GM12878 (cell line): Measurements from ENCODE around the gene FAM118A. TPM values are rescaled to one million over a fixed set of nuclear protein-coding genes. Genes with fewer than 3 reads are reported as not detected.

Source experiments
- ATAC-seq: fragments of 200-7000 bp; cut with Tn5 transposase; 3 replicates; pipeline ENCODE4 v1.9.1; 2020; ENCODE audit warnings: mild to moderate bottlenecking, moderate library complexity
- BruUV-seq: library from RNA; stranded (reverse); fragments of 400-500 nt; replicated peaks from 2 replicates; lab custom pipeline; 2021; lab: Mats Ljungman, UMichigan
- CTCF ChIA-PET: fragments of 300-600 bp; sonication (Branson Sonifier 250); formaldehyde crosslinking; extraction: SDS; loops from one replicate; lab custom pipeline; 2021; ENCODE audit warnings: inconsistent platforms; lab: Yijun Ruan, JAX
- POLR2A ChIA-PET: fragments of 350-600 bp; formaldehyde crosslinking; extraction: SDS; loops from one replicate; lab custom pipeline; 2021; ENCODE audit warnings: inconsistent platforms; lab: Charles Lee
- RAD21 ChIA-PET: fragments of 300-600 bp; sonication (Branson Sonifier 250); formaldehyde crosslinking; loops from one replicate; lab custom pipeline; 2023; ENCODE audit warnings: antibody characterized with exemption; ENCODE audit not compliant: unreplicated experiment; lab: Charles Lee
- SMC1A ChIA-PET: fragments of 300-600 bp; sonication (Branson Sonifier 250); formaldehyde crosslinking; loops from one replicate; lab custom pipeline; 2023; ENCODE audit not compliant: unreplicated experiment, uncharacterized antibody; lab: Charles Lee
- DNase-seq: peaks from one replicate; pipeline ENCODE4 v3.0.0-alpha.2; 2011; ENCODE audit warnings: low read depth, low spot score
- FAIRE-seq: peaks from 3 replicates; lab custom pipeline; 2011; peaks lifted over from hg19 to GRCh38; lab: Jason Lieb, UNC
- H2AFZ ChIP-seq: 2 replicates; pipeline ENCODE4 v1.6.0; 2011; ENCODE audit warnings: low read depth, low read length, control low read depth; ENCODE audit not compliant: control insufficient read depth
- H3K27ac ChIP-seq: 2 replicates; pipeline ENCODE4 v1.5.1; 2011; ENCODE audit warnings: control low read depth; ENCODE audit not compliant: control insufficient read depth, insufficient read depth
- H3K27me3 ChIP-seq, 2 experiments: replicated peaks in 1 of 2; 2 replicates each; pipeline versions ENCODE4 v1.6.0 to v1.6.1; 2011; ENCODE audit warnings: low read length in 1 of 2; ENCODE audit not compliant: control insufficient read depth in 2 of 2, insufficient read depth in 2 of 2
- H3K36me3 ChIP-seq, 2 experiments: 2 replicates each; pipeline ENCODE4 v1.5.1; 2011; ENCODE audit warnings: low read length in 1 of 2; ENCODE audit not compliant: control insufficient read depth in 2 of 2, insufficient read depth in 2 of 2
- H3K4me1 ChIP-seq: 2 replicates; pipeline ENCODE4 v1.6.1; 2011; ENCODE audit warnings: mild to moderate bottlenecking, low read length, moderate library complexity, mixed read lengths; ENCODE audit not compliant: control insufficient read depth, insufficient read depth
- H3K4me2 ChIP-seq: 2 replicates; pipeline ENCODE4 v1.6.0; 2011; ENCODE audit warnings: control low read depth; ENCODE audit not compliant: control insufficient read depth, insufficient read depth
- H3K4me3 ChIP-seq: fragments of 200-600 bp; sonication (generic); 2 replicates; pipeline ENCODE4 v1.5.1; 2016
- H3K79me2 ChIP-seq: 2 replicates; pipeline ENCODE4 v1.6.0; 2011; ENCODE audit warnings: low read length; ENCODE audit not compliant: control insufficient read depth, insufficient read depth
- H3K9ac ChIP-seq: 2 replicates; pipeline ENCODE4 v1.8.0; 2011; ENCODE audit warnings: low read length, control low read depth, mixed read lengths; ENCODE audit not compliant: control insufficient read depth, insufficient read depth
- H3K9me3 ChIP-seq: replicated peaks from 3 replicates; pipeline ENCODE4 v1.5.1; 2011; ENCODE audit warnings: mild to moderate bottlenecking, low read length; ENCODE audit not compliant: control insufficient read depth, insufficient read depth
- H4K20me1 ChIP-seq: 2 replicates; pipeline ENCODE4 v1.6.0; 2011; ENCODE audit not compliant: control insufficient read depth, insufficient read depth
- BHLHE40 ChIP-seq, 2 experiments: fragments of 450-650 bp in 1 of 2; IDR thresholded peaks; 2 replicates each; pipeline ENCODE4 v1.6.1; 2011 to 2017; ENCODE audit warnings: low read depth in 2 of 2, borderline replicate concordance in 1 of 2, improper control_type of control experiment in 1 of 2, low read length in 1 of 2, mild to moderate bottlenecking in 1 of 2
- CTCF ChIP-seq, 3 experiments: IDR thresholded peaks in 2 of 3; conservative IDR thresholded peaks in 1 of 3; 2 replicates each; pipeline ENCODE4 v1.5.1; 2011; ENCODE audit warnings: low read depth in 3 of 3, low read length in 3 of 3, mild to moderate bottlenecking in 3 of 3, control low read depth in 2 of 3, moderate library complexity in 2 of 3, inconsistent platforms in 1 of 3, mixed read lengths in 1 of 3; ENCODE audit not compliant: control insufficient read depth in 2 of 3, insufficient read depth in 1 of 3; ENCODE audit errors: extremely low read depth in 1 of 3
- EED ChIP-seq: sonication (generic); IDR thresholded peaks from 2 replicates; pipeline ENCODE4 v1.6.1; 2016; ENCODE audit warnings: antibody characterized with exemption, low read depth
- FOS ChIP-seq: IDR thresholded peaks from 3 replicates; pipeline ENCODE4 v1.6.1; 2011; ENCODE audit warnings: borderline replicate concordance; ENCODE audit not compliant: insufficient read length; ENCODE audit errors: extremely low read depth
- FOXK2 ChIP-seq: fragments of 450-650 bp; IDR thresholded peaks from 2 replicates; pipeline ENCODE4 v1.6.1; 2017; ENCODE audit warnings: mild to moderate bottlenecking, moderate library complexity
- IRF4 ChIP-seq: IDR thresholded peaks from 2 replicates; pipeline ENCODE4 v1.6.1; 2011; ENCODE audit warnings: low read depth, low read length
- PKNOX1 ChIP-seq: fragments of 450-650 bp; IDR thresholded peaks from 2 replicates; pipeline ENCODE4 v1.6.1; 2016; ENCODE audit warnings: mild to moderate bottlenecking
- POU2F2 ChIP-seq: IDR thresholded peaks from 3 replicates; pipeline ENCODE4 v1.6.1; 2011; ENCODE audit warnings: low read depth, mild to moderate bottlenecking, low read length, borderline replicate concordance
- SUZ12 ChIP-seq: fragments of 200-600 bp; sonication (generic); IDR thresholded peaks from one replicate; pipeline ENCODE4 v1.6.1; 2018; ENCODE audit warnings: antibody characterized with exemption, mild to moderate bottlenecking; ENCODE audit not compliant: unreplicated experiment
- TCF3 ChIP-seq: IDR thresholded peaks from 2 replicates; pipeline ENCODE4 v1.6.1; 2012; ENCODE audit warnings: low read depth, mild to moderate bottlenecking, low read length, borderline replicate concordance; ENCODE audit not compliant: insufficient read depth
- ZNF207 ChIP-seq: fragments of 450-650 bp; IDR thresholded peaks from 2 replicates; pipeline ENCODE4 v1.6.1; 2014; ENCODE audit warnings: antibody characterized with exemption, mild to moderate bottlenecking, borderline replicate concordance
- ZNF217 ChIP-seq: fragments of 450-650 bp; IDR thresholded peaks from 2 replicates; pipeline ENCODE4 v1.6.1; 2017; ENCODE audit warnings: antibody characterized with exemption, mild to moderate bottlenecking
- WGBS: methylation state at CpG from one replicate; pipeline ENCODE4 v1.1.6; 2016; ENCODE audit warnings: low lambda C conversion rate; ENCODE audit not compliant: insufficient replicate concordance, insufficient coverage; ENCODE audit errors: missing lambda C conversion rate; 5-methylcytosine and 5-hydroxymethylcytosine counted together
- in situ Hi-C: fragments of 300-500 bp; cut with MboI; formaldehyde crosslinking; loops from 9 replicates; pipeline ENCODE4 v1.14.3; 2018; ENCODE audit warnings: mixed read lengths
- intact Hi-C: fragments of 100-400 bp; cut with micrococcal nuclease; formaldehyde crosslinking; loops from one replicate; pipeline ENCODE4 v1.14.2; 2022; ENCODE audit not compliant: unreplicated experiment
- polyA plus RNA-seq, 11 experiments: library from polyadenylated mRNA; depleted of rRNA in 4 of 11; unstranded in 6 of 11; stranded (reverse) in 5 of 11; fragments of >200 nt; fragmentation: Nextera tagmentation in 4 of 11; fragmentation: Illumina TruSeq in 1 of 11; extraction: Ambion mirVana in 4 of 11; extraction: Trizol in 1 of 11; gene quantifications; 1 replicate in 1 of 11; 2 replicates in 10 of 11; pipeline versions ENCODE4 v1.2.1 to v1.2.3, GENCODE V29; 2011 to 2016; ENCODE audit warnings: inconsistent platforms in 2 of 11, missing spikeins in 2 of 11, low read depth in 1 of 11
- total RNA-seq, 4 experiments: library from RNA; depleted of rRNA in 3 of 4; stranded (reverse); fragments of >200 nt in 3 of 4; fragmentation: Illumina TruSeq in 1 of 4; extraction: Trizol in 1 of 4; gene quantifications; 2 replicates each; pipeline versions ENCODE4 v1.2.1 to v1.2.3, GENCODE V29; 2013 to 2021

The FAM118A gene
- total and polyA plus RNA-seq, 10 of the 15 experiments (the other 5 are each of a cell fraction or from before 2014, with no cell fraction given), result 17.4 to 332 (median 56.6) TPM

GRCh38 chr22:45284705-45285262, 24.9 kb upstream of the FAM118A start, which contains the start of gene UPK3A:
Gene UPK3A (plus strand): TSS chr22:45284949. CDS start chr22:45285014, 65 bp downstream.
- in situ Hi-C loops (no loop called here), intact Hi-C loops (loop anchor here (5.0 kb wide), 1 partner anchor 33 kb away; no protein-coding TSS in a partner anchor)
- H2AFZ ChIP-seq, result peak within 1 kb of the TSS; percentile 58
- H3K9ac ChIP-seq, result no peak within 1 kb of the TSS; the same call in 1 of the 2 replicates
- no peaks in the 10 kb centered on the region for H4K20me1 ChIP-seq
- SMC1A ChIA-PET, result no interaction called here
- WGBS, result 6% methylated on average over 44 of the region's 46 CpGs
- H3K4me3 ChIP-seq, result peak within 1 kb of the TSS; percentile 53
- H3K4me1 ChIP-seq, result peaks cover 14% of the 10 kb centered on the region
- DNase-seq (no peak), FAIRE-seq (no peak), ATAC-seq (peak; percentile 83)
- no peak within 1 kb of the TSS for H3K27ac ChIP-seq
- RAD21 ChIA-PET, result no interaction called here
- no peaks in the 10 kb centered on the region for H3K36me3 ChIP-seq
- POLR2A ChIA-PET, result no interaction called here
- H3K27me3 ChIP-seq, result no peaks in the 10 kb centered on the region; a peak in 1 of 4 replicates
- BruUV-seq, result no TSS peak
- H3K9me3 ChIP-seq, result no peaks in the 10 kb centered on the region
- TF ChIP-seq CTCF (IDR thresholded peaks at IDR 0.05 in 2 of 3, conservative IDR thresholded peaks at IDR 0.05 in 1 of 3; ENCODE audit: control insufficient read depth in 2 of 3, extremely low read depth in 1 of 3, insufficient read depth in 1 of 3, low read depth in 3 of 3, low read length in 3 of 3) (no peak), SUZ12 (no peak), ZNF207 (no peak), ZNF217 (no peak), EED (no peak), POU2F2 (peak; percentile 84; the same call in 2 of the 3 replicates), FOS (no peak), FOXK2 (no peak), TCF3 (no peak), PKNOX1 (no peak), IRF4 (no peak), BHLHE40 (IDR thresholded peaks at IDR 0.05; ENCODE audit: borderline replicate concordance in 1 of 2, low read depth in 2 of 2, low read length in 1 of 2) (peak; percentile 35 to 86; a peak in 2 of 4 replicates)
- H3K79me2 ChIP-seq, result no peaks in the 10 kb centered on the region
- CTCF ChIA-PET, result no interaction called here
- peak within 1 kb of the TSS; percentile 94 for H3K4me2 ChIP-seq
